Liver (tissue), 9 donors: ENCODE results near the gene COX5A. TPM values are rescaled to one million over a fixed set of nuclear protein-coding genes. Genes with fewer than 3 reads are reported as not detected.

Experiments
- DNase-seq: peaks from one replicate; pipeline ENCODE4 v3.0.0-alpha.2; 2017; ENCODE audit warnings: low spot score
- H3K27ac ChIP-seq, 2 donors: one replicate each; pipeline ENCODE4 v1.7.0; 2013; ENCODE audit warnings: inconsistent platforms in 2 of 2, low read length in 2 of 2, control low read depth in 1 of 2, low read depth in 1 of 2, mild to moderate bottlenecking in 1 of 2
- H3K27me3 ChIP-seq, 4 donors: one replicate each; pipeline versions ENCODE4 v1.6.1 to v1.7.0; 2013; ENCODE audit warnings: low read length in 3 of 4, inconsistent platforms in 1 of 4, mild to moderate bottlenecking in 1 of 4, moderate library complexity in 1 of 4; ENCODE audit not compliant: control insufficient read depth in 4 of 4, insufficient read depth in 4 of 4
- H3K36me3 ChIP-seq, 4 donors: one replicate each; pipeline versions ENCODE4 v1.6.1 to v1.7.0; 2013; ENCODE audit warnings: low read length in 3 of 4, mild to moderate bottlenecking in 3 of 4, low read depth in 1 of 4, moderate library complexity in 1 of 4; ENCODE audit not compliant: control insufficient read depth in 4 of 4, insufficient read depth in 3 of 4
- H3K4me1 ChIP-seq, 4 donors: one replicate each; pipeline versions ENCODE4 v1.6.1 to v1.7.0; 2013; ENCODE audit warnings: low read length in 3 of 4, mild to moderate bottlenecking in 3 of 4, moderate library complexity in 1 of 4; ENCODE audit not compliant: control insufficient read depth in 4 of 4, insufficient read depth in 4 of 4
- H3K4me3 ChIP-seq, 3 donors: one replicate each; pipeline versions ENCODE4 v1.6.1 to v1.7.0; 2013; ENCODE audit warnings: low read length in 3 of 3, control low read depth in 1 of 3, low read depth in 1 of 3, mild to moderate bottlenecking in 1 of 3
- H3K9ac ChIP-seq, 2 donors: one replicate each; pipeline ENCODE4 v1.7.0; 2013; ENCODE audit warnings: low read length in 2 of 2, mild to moderate bottlenecking in 2 of 2, moderate library complexity in 2 of 2, control low read depth in 1 of 2, low read depth in 1 of 2
- H3K9me3 ChIP-seq, 4 donors: one replicate each; pipeline versions ENCODE4 v1.6.1 to v1.7.0; 2013; ENCODE audit warnings: low read length in 3 of 4; ENCODE audit not compliant: control insufficient read depth in 4 of 4
- EGR1 ChIP-seq, 2 donors: IDR thresholded peaks; 2 replicates each; pipeline ENCODE4 v1.6.1; 2016 to 2018; ENCODE audit warnings: antibody characterized with exemption in 2 of 2, low read depth in 2 of 2
- FOXA1 ChIP-seq: IDR thresholded peaks from 2 replicates; pipeline ENCODE4 v1.6.1; 2016; ENCODE audit warnings: antibody characterized with exemption
- FOXA2 ChIP-seq: IDR thresholded peaks from 2 replicates; pipeline ENCODE4 v1.6.1; 2016; ENCODE audit warnings: antibody characterized with exemption
- GABPA ChIP-seq, 2 donors: IDR thresholded peaks in 1 of 2; conservative IDR thresholded peaks in 1 of 2; 2 replicates each; pipeline ENCODE4 v1.6.1; 2016; ENCODE audit warnings: antibody characterized with exemption in 2 of 2, mild to moderate bottlenecking in 1 of 2, moderate library complexity in 1 of 2
- HNF4A ChIP-seq, 2 donors: conservative IDR thresholded peaks; 2 replicates each; pipeline ENCODE4 v1.6.1; 2016; ENCODE audit warnings: antibody characterized with exemption in 2 of 2, mild to moderate bottlenecking in 2 of 2
- HNF4G ChIP-seq: IDR thresholded peaks from 2 replicates; pipeline ENCODE4 v1.6.1; 2016; ENCODE audit warnings: antibody characterized with exemption
- JUND ChIP-seq, 2 donors: IDR thresholded peaks; 2 replicates each; pipeline ENCODE4 v1.6.1; 2016; ENCODE audit warnings: antibody characterized with exemption in 2 of 2
- NR2F2 ChIP-seq: IDR thresholded peaks from 2 replicates; pipeline ENCODE4 v1.6.1; 2016; ENCODE audit warnings: antibody characterized with exemption
- RAD21 ChIP-seq, 2 donors: IDR thresholded peaks; 2 replicates each; pipeline ENCODE4 v1.6.1; 2016; ENCODE audit warnings: antibody characterized with exemption in 2 of 2, mild to moderate bottlenecking in 2 of 2
- RXRA ChIP-seq, 2 donors: IDR thresholded peaks; 2 replicates each; pipeline ENCODE4 v1.6.1; 2017 to 2018; ENCODE audit warnings: antibody characterized with exemption in 2 of 2, mild to moderate bottlenecking in 1 of 2
- SP1 ChIP-seq: IDR thresholded peaks from 2 replicates; pipeline ENCODE4 v1.6.1; 2018; ENCODE audit warnings: antibody characterized with exemption, mild to moderate bottlenecking
- TAF1 ChIP-seq: conservative IDR thresholded peaks from 2 replicates; pipeline ENCODE4 v1.6.1; 2016; ENCODE audit warnings: antibody characterized with exemption, mild to moderate bottlenecking
- YY1 ChIP-seq: IDR thresholded peaks from 2 replicates; pipeline ENCODE4 v1.6.1; 2016; ENCODE audit warnings: antibody characterized with exemption, mild to moderate bottlenecking
- WGBS: extraction: QIAGEN DNeasy Blood & Tissue Kit; methylation state at CpG from one replicate; pipeline ENCODE4 v1.1.7; 2013; 5-methylcytosine and 5-hydroxymethylcytosine counted together
- polyA plus RNA-seq, 2 donors: library from polyadenylated mRNA; stranded (reverse) in 1 of 2; unstranded in 1 of 2; fragments of 200-250 nt in 1 of 2; fragments of >200 nt in 1 of 2; fragmentation: Nextera tagmentation in 1 of 2; extraction: Ambion mirVana in 1 of 2; gene quantifications; one replicate each; pipeline versions ENCODE4 v1.2.1 to v1.2.3, GENCODE V29; 2013 to 2015
- total RNA-seq, 2 donors: library from RNA; depleted of rRNA; stranded (reverse); fragments of >200 nt; gene quantifications; one replicate each; pipeline ENCODE4 v1.2.3, GENCODE V29; 2014
- TF ChIP-seq, protein P1 (sequence below): IDR thresholded peaks from 2 replicates; pipeline ENCODE4 v1.6.1; 2016; ENCODE audit warnings: antibody characterized with exemption, mild to moderate bottlenecking
- TF ChIP-seq, protein P2 (sequence below): IDR thresholded peaks from 2 replicates; pipeline ENCODE4 v1.6.1; 2016; ENCODE audit warnings: antibody characterized with exemption
- TF ChIP-seq, protein P3 (sequence below): IDR thresholded peaks from 2 replicates; pipeline ENCODE4 v1.6.1; 2016; ENCODE audit warnings: antibody characterized with exemption
- TF ChIP-seq, protein P4 (sequence below): IDR thresholded peaks from 2 replicates; pipeline ENCODE4 v1.6.1; 2016; ENCODE audit warnings: antibody characterized with exemption
- TF ChIP-seq, protein P5 (sequence below): fragments of 150-350 bp; IDR thresholded peaks from 2 replicates; pipeline ENCODE4 v1.5.1; 2017; ENCODE audit warnings: improper control_type of control experiment, low read depth, low read length; ENCODE audit not compliant: missing input control
- donor health status: healthy.
- donor health status: healthy.
- donor health status: healthy.
- donor health status: healthy.
- donor health status: healthy.

The COX5A gene
- total and polyA plus RNA-seq, 4 donors: 47.9 to 374 (median 190) TPM

DNA sequence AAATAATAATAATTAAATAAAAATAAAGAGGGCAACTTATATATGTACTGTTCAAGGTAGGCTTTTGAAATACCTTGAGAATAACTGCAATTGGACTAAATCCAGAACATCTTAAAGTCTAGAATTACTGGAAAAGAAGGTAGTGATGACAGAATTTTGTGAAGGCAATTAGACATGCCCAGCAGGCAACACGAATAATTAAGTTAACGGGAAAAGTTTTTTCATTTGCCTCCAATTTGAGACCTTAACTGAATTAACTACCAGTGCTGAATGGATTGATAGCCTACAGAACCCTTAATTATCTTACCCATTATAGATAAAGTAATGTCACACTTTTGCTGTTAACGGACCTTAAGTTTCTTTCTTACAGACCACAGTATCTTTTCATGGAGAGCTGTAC lies 13.3 kb downstream of the COX5A start:
- TF ChIP-seq TAF1 (no peak), FOXA2 (no peak), YY1 (no peak), RXRA (IDR thresholded peaks at IDR 0.05) (no peak), GABPA (IDR thresholded peaks at IDR 0.05 in 1 of 2, conservative IDR thresholded peaks at IDR 0.05 in 1 of 2) (no peak), HNF4G (no peak), HNF4A (conservative IDR thresholded peaks at IDR 0.05) (no peak), NR2F2 (no peak), RAD21 (IDR thresholded peaks at IDR 0.05) (no peak), FOXA1 (no peak)
- TF ChIP-seq, protein P1, sequence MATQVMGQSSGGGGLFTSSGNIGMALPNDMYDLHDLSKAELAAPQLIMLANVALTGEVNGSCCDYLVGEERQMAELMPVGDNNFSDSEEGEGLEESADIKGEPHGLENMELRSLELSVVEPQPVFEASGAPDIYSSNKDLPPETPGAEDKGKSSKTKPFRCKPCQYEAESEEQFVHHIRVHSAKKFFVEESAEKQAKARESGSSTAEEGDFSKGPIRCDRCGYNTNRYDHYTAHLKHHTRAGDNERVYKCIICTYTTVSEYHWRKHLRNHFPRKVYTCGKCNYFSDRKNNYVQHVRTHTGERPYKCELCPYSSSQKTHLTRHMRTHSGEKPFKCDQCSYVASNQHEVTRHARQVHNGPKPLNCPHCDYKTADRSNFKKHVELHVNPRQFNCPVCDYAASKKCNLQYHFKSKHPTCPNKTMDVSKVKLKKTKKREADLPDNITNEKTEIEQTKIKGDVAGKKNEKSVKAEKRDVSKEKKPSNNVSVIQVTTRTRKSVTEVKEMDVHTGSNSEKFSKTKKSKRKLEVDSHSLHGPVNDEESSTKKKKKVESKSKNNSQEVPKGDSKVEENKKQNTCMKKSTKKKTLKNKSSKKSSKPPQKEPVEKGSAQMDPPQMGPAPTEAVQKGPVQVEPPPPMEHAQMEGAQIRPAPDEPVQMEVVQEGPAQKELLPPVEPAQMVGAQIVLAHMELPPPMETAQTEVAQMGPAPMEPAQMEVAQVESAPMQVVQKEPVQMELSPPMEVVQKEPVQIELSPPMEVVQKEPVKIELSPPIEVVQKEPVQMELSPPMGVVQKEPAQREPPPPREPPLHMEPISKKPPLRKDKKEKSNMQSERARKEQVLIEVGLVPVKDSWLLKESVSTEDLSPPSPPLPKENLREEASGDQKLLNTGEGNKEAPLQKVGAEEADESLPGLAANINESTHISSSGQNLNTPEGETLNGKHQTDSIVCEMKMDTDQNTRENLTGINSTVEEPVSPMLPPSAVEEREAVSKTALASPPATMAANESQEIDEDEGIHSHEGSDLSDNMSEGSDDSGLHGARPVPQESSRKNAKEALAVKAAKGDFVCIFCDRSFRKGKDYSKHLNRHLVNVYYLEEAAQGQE: no peak
- TF ChIP-seq, protein P2, sequence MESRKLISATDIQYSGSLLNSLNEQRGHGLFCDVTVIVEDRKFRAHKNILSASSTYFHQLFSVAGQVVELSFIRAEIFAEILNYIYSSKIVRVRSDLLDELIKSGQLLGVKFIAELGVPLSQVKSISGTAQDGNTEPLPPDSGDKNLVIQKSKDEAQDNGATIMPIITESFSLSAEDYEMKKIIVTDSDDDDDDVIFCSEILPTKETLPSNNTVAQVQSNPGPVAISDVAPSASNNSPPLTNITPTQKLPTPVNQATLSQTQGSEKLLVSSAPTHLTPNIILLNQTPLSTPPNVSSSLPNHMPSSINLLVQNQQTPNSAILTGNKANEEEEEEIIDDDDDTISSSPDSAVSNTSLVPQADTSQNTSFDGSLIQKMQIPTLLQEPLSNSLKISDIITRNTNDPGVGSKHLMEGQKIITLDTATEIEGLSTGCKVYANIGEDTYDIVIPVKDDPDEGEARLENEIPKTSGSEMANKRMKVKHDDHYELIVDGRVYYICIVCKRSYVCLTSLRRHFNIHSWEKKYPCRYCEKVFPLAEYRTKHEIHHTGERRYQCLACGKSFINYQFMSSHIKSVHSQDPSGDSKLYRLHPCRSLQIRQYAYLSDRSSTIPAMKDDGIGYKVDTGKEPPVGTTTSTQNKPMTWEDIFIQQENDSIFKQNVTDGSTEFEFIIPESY: no peak
- WGBS: 95% methylated on average over 3 of the region's 3 CpGs
- Histone ChIP-seq H3K9me3 (no peaks in the 10 kb centered on the region), H3K36me3 (peaks cover 14 to 70% (median 45%) of the 10 kb centered on the region in 4 donors), H3K4me1 (no peaks in the 10 kb centered on the region), H3K9ac (no peak overlapping the region), H3K27me3 (no peaks in the 10 kb centered on the region), H3K4me3 (no peak overlapping the region), H3K27ac (no peak overlapping the region)
- no peak for DNase-seq

DNA sequence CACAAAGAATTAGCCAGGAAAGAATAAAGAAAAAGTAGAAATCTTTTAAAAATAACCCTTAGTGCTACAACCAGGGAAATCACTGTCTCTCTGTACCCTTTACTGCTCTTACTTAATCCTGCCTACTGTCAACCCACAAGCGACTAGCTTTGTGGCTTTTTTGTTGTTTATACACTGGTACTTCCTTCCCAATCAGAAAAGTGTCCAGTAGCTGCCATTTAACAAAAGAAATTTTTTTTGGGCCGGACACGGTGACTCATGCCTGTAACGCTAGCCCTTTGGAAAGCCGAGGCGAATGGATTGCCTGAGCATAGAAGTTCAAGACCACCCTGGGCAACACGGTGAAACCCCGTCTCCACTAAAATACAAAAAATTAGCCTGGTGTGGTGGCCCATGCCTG lies 17.4 kb downstream of the COX5A start:
- H3K27ac ChIP-seq: no peak overlapping the region
- H3K4me1 ChIP-seq: no peaks in the 10 kb centered on the region
- H3K9ac ChIP-seq: no peak overlapping the region
- no peak for DNase-seq
- peaks cover 11 to 66% (median 47%) of the 10 kb centered on the region in 4 donors for H3K36me3 ChIP-seq
- no peaks in the 10 kb centered on the region for H3K27me3 ChIP-seq
- no peaks in the 10 kb centered on the region for H3K9me3 ChIP-seq
- TF ChIP-seq, protein P1: no peak
- TF ChIP-seq, protein P3, sequence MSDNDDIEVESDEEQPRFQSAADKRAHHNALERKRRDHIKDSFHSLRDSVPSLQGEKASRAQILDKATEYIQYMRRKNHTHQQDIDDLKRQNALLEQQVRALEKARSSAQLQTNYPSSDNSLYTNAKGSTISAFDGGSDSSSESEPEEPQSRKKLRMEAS: no peak
- TF ChIP-seq TAF1 (no peak), SP1 (no peak), FOXA2 (no peak), FOXA1 (no peak), EGR1 (IDR thresholded peaks at IDR 0.05; ENCODE audit: low read depth in 2 of 2) (no peak), HNF4G (no peak), GABPA (IDR thresholded peaks at IDR 0.05 in 1 of 2, conservative IDR thresholded peaks at IDR 0.05 in 1 of 2) (no peak), HNF4A (conservative IDR thresholded peaks at IDR 0.05) (no peak), JUND (IDR thresholded peaks at IDR 0.05) (no peak), NR2F2 (no peak), RXRA (IDR thresholded peaks at IDR 0.05) (no peak), RAD21 (IDR thresholded peaks at IDR 0.05) (no peak), YY1 (no peak)
- TF ChIP-seq, protein P2: no peak
- TF ChIP-seq, protein P4, sequence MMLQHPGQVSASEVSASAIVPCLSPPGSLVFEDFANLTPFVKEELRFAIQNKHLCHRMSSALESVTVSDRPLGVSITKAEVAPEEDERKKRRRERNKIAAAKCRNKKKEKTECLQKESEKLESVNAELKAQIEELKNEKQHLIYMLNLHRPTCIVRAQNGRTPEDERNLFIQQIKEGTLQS: no peak
- TF ChIP-seq, protein P5, sequence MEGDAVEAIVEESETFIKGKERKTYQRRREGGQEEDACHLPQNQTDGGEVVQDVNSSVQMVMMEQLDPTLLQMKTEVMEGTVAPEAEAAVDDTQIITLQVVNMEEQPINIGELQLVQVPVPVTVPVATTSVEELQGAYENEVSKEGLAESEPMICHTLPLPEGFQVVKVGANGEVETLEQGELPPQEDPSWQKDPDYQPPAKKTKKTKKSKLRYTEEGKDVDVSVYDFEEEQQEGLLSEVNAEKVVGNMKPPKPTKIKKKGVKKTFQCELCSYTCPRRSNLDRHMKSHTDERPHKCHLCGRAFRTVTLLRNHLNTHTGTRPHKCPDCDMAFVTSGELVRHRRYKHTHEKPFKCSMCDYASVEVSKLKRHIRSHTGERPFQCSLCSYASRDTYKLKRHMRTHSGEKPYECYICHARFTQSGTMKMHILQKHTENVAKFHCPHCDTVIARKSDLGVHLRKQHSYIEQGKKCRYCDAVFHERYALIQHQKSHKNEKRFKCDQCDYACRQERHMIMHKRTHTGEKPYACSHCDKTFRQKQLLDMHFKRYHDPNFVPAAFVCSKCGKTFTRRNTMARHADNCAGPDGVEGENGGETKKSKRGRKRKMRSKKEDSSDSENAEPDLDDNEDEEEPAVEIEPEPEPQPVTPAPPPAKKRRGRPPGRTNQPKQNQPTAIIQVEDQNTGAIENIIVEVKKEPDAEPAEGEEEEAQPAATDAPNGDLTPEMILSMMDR: no peak
- WGBS: 89% methylated on average over 8 of the region's 8 CpGs
- H3K4me3 ChIP-seq: no peak overlapping the region
